Endothelial cell of umbilical vein (primary cell): ENCODE data around the gene HCRT. TPM values are rescaled to one million over a fixed set of nuclear protein-coding genes. Genes with fewer than 3 reads are reported as not detected.
A peak's percentile ranks its signal among the peaks of the same experiment; 100 is the strongest.

Experiments used
- Bru-seq: library from RNA; stranded (reverse); fragments of 400-500 nt; gene quantifications from one replicate; lab custom pipeline; 2021; lab: Mats Ljungman, UMichigan
- BruChase-seq, 2 experiments: library from RNA; stranded (reverse); fragments of 400-500 nt; gene quantifications; one replicate each; lab custom pipeline; 2021; lab: Mats Ljungman, UMichigan
- BruUV-seq: library from RNA; stranded (reverse); fragments of 400-500 nt; replicated peaks from 2 replicates; lab custom pipeline; 2021; lab: Mats Ljungman, UMichigan
- CTCF ChIA-PET: fragments of 300-600, 350-600 bp; sonication (Branson Sonifier 250); formaldehyde crosslinking; loops from one replicate; lab custom pipeline; 2021; ENCODE audit warnings: antibody characterized with exemption, inconsistent platforms; lab: Charles Lee
- POLR2A ChIA-PET: fragments of 300-600, 350-600 bp; sonication (Branson Sonifier 250); formaldehyde crosslinking; loops from one replicate; lab custom pipeline; 2021; ENCODE audit warnings: antibody characterized with exemption, inconsistent platforms; lab: Charles Lee
- DNase-seq: peaks from one replicate; pipeline ENCODE4 v3.0.0-alpha.2; 2011; ENCODE audit warnings: low read depth, low spot score
- FAIRE-seq: peaks from 2 replicates; lab custom pipeline; 2011; peaks lifted over from hg19 to GRCh38; lab: Jason Lieb, UNC
- H2AFZ ChIP-seq: 2 replicates; pipeline ENCODE4 v1.6.0; 2012; ENCODE audit warnings: low read depth, low read length, control low read depth, inconsistent platforms
- H3K27ac ChIP-seq: 2 replicates; pipeline ENCODE4 v1.5.1; 2011; ENCODE audit warnings: low read depth, mild to moderate bottlenecking, control low read depth, low read length, moderate library complexity; ENCODE audit not compliant: insufficient read depth
- H3K27me3 ChIP-seq, 2 experiments: 2 replicates each; pipeline versions ENCODE4 v1.6.0 to v1.6.1; 2011; ENCODE audit warnings: low read length in 2 of 2, mixed read lengths in 1 of 2; ENCODE audit not compliant: control insufficient read depth in 2 of 2, insufficient read depth in 2 of 2
- H3K36me3 ChIP-seq, 2 experiments: 2 replicates in 1 of 2; 3 replicates in 1 of 2; pipeline ENCODE4 v1.5.1; 2011; ENCODE audit warnings: low read length in 2 of 2, mild to moderate bottlenecking in 1 of 2, moderate library complexity in 1 of 2; ENCODE audit not compliant: control insufficient read depth in 2 of 2, insufficient read depth in 2 of 2; ENCODE audit errors: extremely low read depth in 1 of 2
- H3K4me1 ChIP-seq: 3 replicates; pipeline ENCODE4 v1.5.1; 2011; ENCODE audit warnings: mild to moderate bottlenecking, low read length; ENCODE audit not compliant: control insufficient read depth, insufficient read depth; ENCODE audit errors: extremely low read depth
- H3K4me2 ChIP-seq: 2 replicates; pipeline ENCODE4 v1.6.1; 2011; ENCODE audit warnings: low read length, control low read depth, mixed read lengths; ENCODE audit not compliant: insufficient read depth
- H3K4me3 ChIP-seq, 3 experiments: fragments of 200-600 bp in 1 of 3; sonication (generic), shearing (Covaris generic) in 1 of 3; replicated peaks in 1 of 3; 2 replicates each; pipeline ENCODE4 v1.5.1; 2011 to 2016; ENCODE audit warnings: control low read depth in 3 of 3, low read length in 3 of 3, mild to moderate bottlenecking in 2 of 3, inconsistent platforms in 1 of 3, low read depth in 1 of 3, moderate library complexity in 1 of 3; ENCODE audit not compliant: insufficient read depth in 1 of 3
- H3K79me2 ChIP-seq: 2 replicates; pipeline ENCODE4 v1.6.0; 2012; ENCODE audit warnings: low read length, inconsistent platforms; ENCODE audit not compliant: control insufficient read depth, insufficient read depth
- H3K9ac ChIP-seq: replicated peaks from 2 replicates; pipeline ENCODE3; 2011; ENCODE audit warnings: low read length, control low read depth; ENCODE audit not compliant: insufficient read depth; ENCODE audit errors: extremely low read depth
- H3K9me1 ChIP-seq: replicated peaks from 3 replicates; pipeline ENCODE4 v1.6.0; 2011; ENCODE audit warnings: mild to moderate bottlenecking, low read length; ENCODE audit not compliant: control insufficient read depth, insufficient read depth; ENCODE audit errors: extremely low read depth
- H3K9me3 ChIP-seq: replicated peaks from 2 replicates; pipeline ENCODE4 v1.5.1; 2012; ENCODE audit warnings: low read length, inconsistent platforms; ENCODE audit not compliant: control insufficient read depth, insufficient read depth
- H4K20me1 ChIP-seq: replicated peaks from 2 replicates; pipeline ENCODE3; 2011; ENCODE audit warnings: mild to moderate bottlenecking, low read length; ENCODE audit not compliant: control insufficient read depth, insufficient read depth; ENCODE audit errors: extremely low read depth
- EZH2 ChIP-seq: IDR thresholded peaks from 2 replicates; pipeline ENCODE4 v1.6.1; 2012; ENCODE audit warnings: borderline replicate concordance, low read depth, mild to moderate bottlenecking, moderate library complexity, low read length, inconsistent platforms; ENCODE audit not compliant: severe bottlenecking
- FOS ChIP-seq: IDR thresholded peaks from 2 replicates; pipeline ENCODE4 v1.6.1; 2011; ENCODE audit warnings: mild to moderate bottlenecking, low read length, moderate library complexity, borderline replicate concordance; ENCODE audit not compliant: insufficient read depth
- GATA2 ChIP-seq: IDR thresholded peaks from 2 replicates; pipeline ENCODE4 v1.7.0; 2011; ENCODE audit warnings: low read depth, mild to moderate bottlenecking, moderate library complexity, mixed read lengths, low read length; ENCODE audit not compliant: insufficient read length, insufficient read depth
- JUN ChIP-seq: IDR thresholded peaks from 2 replicates; pipeline ENCODE4 v1.6.1; 2011; ENCODE audit warnings: borderline replicate concordance, low read depth; ENCODE audit not compliant: insufficient read length, insufficient read depth
- MYC ChIP-seq: IDR thresholded peaks from one replicate; pipeline ENCODE4 v1.6.1; 2011; ENCODE audit warnings: mild to moderate bottlenecking, low read depth, low read length
- POLR2A ChIP-seq: IDR thresholded peaks from 2 replicates; pipeline ENCODE4 v1.6.1; 2012; ENCODE audit warnings: low read depth, mild to moderate bottlenecking, control low read depth, low read length
- POLR2AphosphoS5 ChIP-seq: IDR thresholded peaks from 2 replicates; pipeline ENCODE4 v1.6.1; 2012; ENCODE audit warnings: low read depth, mild to moderate bottlenecking, control low read depth, low read length, moderate library complexity; ENCODE audit not compliant: insufficient read depth
- dilution Hi-C: fragments of 300-500 bp; cut with MboI; formaldehyde crosslinking; loops from one replicate; pipeline ENCODE4 v1.15.0; 2019; ENCODE audit warnings: low sequenced_read_pairs; ENCODE audit not compliant: extremely low pct_ligation_motif_present
- intact Hi-C: fragments of 100-400 bp; cut with micrococcal nuclease; formaldehyde crosslinking; loops from one replicate; pipeline ENCODE4 v1.10.0; 2022
- long read RNA-seq: library from polyadenylated mRNA; stranded (forward); transcript quantifications from one replicate; pipeline ENCODE4 v2.0.0, GENCODE V29; 2021
- polyA minus RNA-seq, 3 experiments: library from RNA; depleted of rRNA, polyadenylated mRNA; stranded (reverse); fragments of >200 nt; gene quantifications; 1 replicate in 1 of 3; 2 replicates in 2 of 3; pipeline ENCODE4 v1.2.3, GENCODE V29; 2011
- polyA plus RNA-seq, 4 experiments: library from polyadenylated mRNA; depleted of rRNA in 3 of 4; stranded (reverse) in 3 of 4; unstranded in 1 of 4; fragments of >200 nt; gene quantifications; 2 replicates each; pipeline versions ENCODE4 v1.2.1 to v1.2.3, GENCODE V29; 2011 to 2012; ENCODE audit warnings: missing spikeins in 1 of 4
- total RNA-seq: library from RNA; stranded (reverse); gene quantifications from 2 replicates; pipeline ENCODE4 v1.2.3, GENCODE V29; 2021
- TF ChIP-seq, protein P1 (sequence below): IDR thresholded peaks from 2 replicates; pipeline ENCODE4 v1.6.1; 2011; ENCODE audit not compliant: insufficient read depth, insufficient read length
- TF ChIP-seq, protein P2 (sequence below), 2 donors: IDR thresholded peaks; 1 replicate in 1 of 2; 2 replicates in 1 of 2; pipeline ENCODE4 v1.5.1; 2011; ENCODE audit warnings: low read length in 2 of 2, mild to moderate bottlenecking in 2 of 2, moderate library complexity in 2 of 2, control low read depth in 1 of 2, inconsistent platforms in 1 of 2, low read depth in 1 of 2; ENCODE audit not compliant: insufficient read depth in 1 of 2; ENCODE audit errors: extremely low read depth in 1 of 2

The HCRT gene, protein sequence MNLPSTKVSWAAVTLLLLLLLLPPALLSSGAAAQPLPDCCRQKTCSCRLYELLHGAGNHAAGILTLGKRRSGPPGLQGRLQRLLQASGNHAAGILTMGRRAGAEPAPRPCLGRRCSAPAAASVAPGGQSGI
- total RNA-seq (not detected in 2 replicates), polyA plus RNA-seq (not detected in 2 replicates), polyA minus RNA-seq (not detected in 2 replicates), Bru-seq, nascent RNA (percentile 20 among the genes with signal in this experiment), BruChase-seq, experiment 1, labeled RNA remaining after a 6-hour chase (not detected), BruChase-seq, experiment 2, labeled RNA remaining after a 2-hour chase (not detected)
- polyA plus RNA-seq (2011; cell fraction: cytosol; rRNA removed): not detected in 2 replicates
- not detected in 2 replicates for polyA plus RNA-seq (2011; cell fraction: nucleus; rRNA removed)
- not detected in 2 replicates for polyA plus RNA-seq (2012)
- not detected for polyA minus RNA-seq (2011; cell fraction: cytosol; rRNA and poly(A)+ RNA removed)
- polyA minus RNA-seq (2011; cell fraction: nucleus; rRNA and poly(A)+ RNA removed): not detected in 2 replicates
- long read RNA-seq, partial matches to known transcripts: 1 of 1 reads
- long read RNA-seq, other reads (novel, unspliced or antisense): 0 of 1 reads

DNA sequence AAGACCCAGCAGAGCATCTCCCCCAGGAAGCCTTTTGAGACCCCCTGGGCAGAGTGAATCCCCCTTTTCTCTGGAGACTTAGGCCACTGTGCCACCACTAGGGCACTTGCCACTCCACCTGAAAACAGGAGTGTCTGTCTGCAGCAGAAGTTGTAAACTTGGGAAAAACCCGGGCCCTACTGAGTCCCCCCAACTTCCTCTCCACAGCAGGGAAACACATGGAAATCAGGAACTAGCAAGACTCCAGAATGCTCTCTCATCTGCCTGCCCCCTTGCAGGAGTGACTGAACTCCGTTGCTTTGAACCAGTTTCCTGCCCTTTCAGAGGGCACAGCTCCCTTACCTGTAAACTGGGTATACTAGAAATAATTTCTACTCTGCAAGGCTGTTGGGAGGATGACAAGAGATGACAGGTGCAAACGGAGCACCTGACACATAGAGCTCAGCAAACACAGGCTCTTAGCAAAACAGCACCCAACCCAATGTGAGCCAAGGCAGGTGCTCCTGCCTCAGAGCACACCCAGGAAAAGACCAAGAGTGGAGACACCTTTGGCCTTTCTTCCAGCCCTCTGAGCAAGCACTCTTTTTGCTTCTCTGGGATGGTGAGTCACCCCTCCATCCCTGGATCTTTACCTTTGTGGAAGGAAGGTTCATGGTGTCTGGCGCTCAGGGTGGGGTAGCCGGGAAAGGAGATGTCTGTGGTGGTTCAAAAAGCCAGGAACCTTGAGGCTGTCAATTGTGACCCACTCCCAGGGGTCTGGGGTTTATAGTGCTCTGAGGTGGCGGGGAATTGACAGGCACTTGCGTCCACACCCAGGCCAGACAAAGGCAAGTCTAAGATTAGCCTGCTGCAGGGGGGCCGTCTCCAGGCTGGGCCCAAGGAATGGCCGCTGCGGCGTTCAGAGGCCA is at the start of gene HCRT:
HCRT (minus strand) TSS at position 740 of the 908 bp plus-strand sequence; CDS start at position 653, 87 bp downstream.
- Histone ChIP-seq H3K4me1 (peaks cover 14% of the 10 kb centered on the region), H3K36me3 (no peaks in the 10 kb centered on the region), H3K79me2 (no peaks in the 10 kb centered on the region), H3K27ac (no peak within 1 kb of the TSS), H3K9me1 (no peaks in the 10 kb centered on the region), H3K9ac (no peak within 1 kb of the TSS), H3K9me3 (no peaks in the 10 kb centered on the region), H2AFZ (peak within 1 kb of the TSS; percentile 83), H3K4me2 (peak within 1 kb of the TSS; percentile 10), H3K27me3 (peaks cover 7 to 10% of the 10 kb centered on the region in 2 experiments), H3K4me3 (no peak within 1 kb of the TSS), H4K20me1 (no peaks in the 10 kb centered on the region)
- POLR2A ChIA-PET: no interaction called here
- no peak for TF ChIP-seq EZH2
- no peak for TF ChIP-seq GATA2
- TF ChIP-seq JUN: no peak
- TF ChIP-seq, protein P1, sequence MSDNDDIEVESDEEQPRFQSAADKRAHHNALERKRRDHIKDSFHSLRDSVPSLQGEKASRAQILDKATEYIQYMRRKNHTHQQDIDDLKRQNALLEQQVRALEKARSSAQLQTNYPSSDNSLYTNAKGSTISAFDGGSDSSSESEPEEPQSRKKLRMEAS: no peak
- TF ChIP-seq POLR2A: no peak
- no peak for TF ChIP-seq FOS
- TF ChIP-seq POLR2AphosphoS5: no peak
- TF ChIP-seq, protein P2, sequence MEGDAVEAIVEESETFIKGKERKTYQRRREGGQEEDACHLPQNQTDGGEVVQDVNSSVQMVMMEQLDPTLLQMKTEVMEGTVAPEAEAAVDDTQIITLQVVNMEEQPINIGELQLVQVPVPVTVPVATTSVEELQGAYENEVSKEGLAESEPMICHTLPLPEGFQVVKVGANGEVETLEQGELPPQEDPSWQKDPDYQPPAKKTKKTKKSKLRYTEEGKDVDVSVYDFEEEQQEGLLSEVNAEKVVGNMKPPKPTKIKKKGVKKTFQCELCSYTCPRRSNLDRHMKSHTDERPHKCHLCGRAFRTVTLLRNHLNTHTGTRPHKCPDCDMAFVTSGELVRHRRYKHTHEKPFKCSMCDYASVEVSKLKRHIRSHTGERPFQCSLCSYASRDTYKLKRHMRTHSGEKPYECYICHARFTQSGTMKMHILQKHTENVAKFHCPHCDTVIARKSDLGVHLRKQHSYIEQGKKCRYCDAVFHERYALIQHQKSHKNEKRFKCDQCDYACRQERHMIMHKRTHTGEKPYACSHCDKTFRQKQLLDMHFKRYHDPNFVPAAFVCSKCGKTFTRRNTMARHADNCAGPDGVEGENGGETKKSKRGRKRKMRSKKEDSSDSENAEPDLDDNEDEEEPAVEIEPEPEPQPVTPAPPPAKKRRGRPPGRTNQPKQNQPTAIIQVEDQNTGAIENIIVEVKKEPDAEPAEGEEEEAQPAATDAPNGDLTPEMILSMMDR (IDR thresholded peaks at IDR 0.05; ENCODE audit: extremely low read depth in 1 of 2, insufficient read depth in 1 of 2, low read depth in 1 of 2, low read length in 2 of 2): no peak
- TF ChIP-seq MYC: no peak
- CTCF ChIA-PET: interaction anchor here (0.7 to 5.6 kb wide), 10 partner anchors 9 to 342 kb away, joined by 3 to 52 read pairs (median 3); partner anchors contain the start of genes GHDC and KAT2A
- no TSS peak for BruUV-seq
- FAIRE-seq (no peak), DNase-seq (no peak)
- dilution Hi-C loops (no loop called here), intact Hi-C loops (loop anchor here (1.0 to 5.0 kb wide), 3 partner anchors 53 to 342 kb away; no protein-coding TSS in a partner anchor)
